KMS-11 (cell line): Measurements from ENCODE around the gene DAP3.
"Not testable (repeated sequence)": the region's sequence is repeated elsewhere in the genome, so short reads cannot be mapped to it uniquely, and the experiment has no call there.

Experiments
- H2AFZ ChIP-seq: fragments of 200-600 bp; sonication (generic); 2 replicates; pipeline ENCODE4 v1.6.1; 2016; ENCODE audit warnings: antibody characterized with exemption, mixed run types, low read depth
- H3K27ac ChIP-seq: fragments of 200-600 bp; sonication (generic); 2 replicates; pipeline ENCODE4 v1.6.1; 2016; ENCODE audit warnings: mild to moderate bottlenecking, mixed run types
- H3K27me3 ChIP-seq: fragments of 200-600 bp; sonication (generic); 2 replicates; pipeline ENCODE4 v1.6.1; 2017; ENCODE audit warnings: mild to moderate bottlenecking, low read depth, mixed run types, moderate library complexity; ENCODE audit not compliant: insufficient read depth
- H3K36me3 ChIP-seq: fragments of 200-600 bp; sonication (generic); 2 replicates; pipeline ENCODE4 v1.6.1; 2017; ENCODE audit warnings: mild to moderate bottlenecking, mixed run types; ENCODE audit not compliant: insufficient read depth
- H3K4me1 ChIP-seq: fragments of 200-600 bp; sonication (generic); 2 replicates; pipeline ENCODE4 v1.6.1; 2016; ENCODE audit warnings: mild to moderate bottlenecking, low read depth, mixed run types; ENCODE audit not compliant: poor library complexity, severe bottlenecking
- H3K4me2 ChIP-seq: fragments of 200-600 bp; sonication (generic); 2 replicates; pipeline ENCODE4 v1.7.0; 2016; ENCODE audit warnings: mild to moderate bottlenecking, mixed run types
- H3K4me3 ChIP-seq: fragments of 200-600 bp; sonication (generic); IDR thresholded peaks from 2 replicates; pipeline ENCODE4 v1.6.1; 2017; ENCODE audit warnings: low read depth, low read length, mixed read lengths; ENCODE audit not compliant: insufficient read depth
- H3K79me2 ChIP-seq: fragments of 200-600 bp; sonication (generic); 2 replicates; pipeline ENCODE4 v1.6.1; 2016; ENCODE audit warnings: low read depth, mixed run types; ENCODE audit not compliant: insufficient read depth
- H3K9ac ChIP-seq: fragments of 200-600 bp; sonication (generic); 2 replicates; pipeline ENCODE4 v1.6.1; 2016; ENCODE audit warnings: mild to moderate bottlenecking, mixed run types
- H4K20me1 ChIP-seq: fragments of 200-600 bp; sonication (generic); 2 replicates; pipeline ENCODE4 v1.6.1; 2016; ENCODE audit warnings: mild to moderate bottlenecking, mixed run types; ENCODE audit not compliant: insufficient read depth
- TF ChIP-seq, protein P1 (sequence below): fragments of 200-600 bp; sonication (generic); conservative IDR thresholded peaks from 2 replicates; pipeline ENCODE4 v1.6.1; 2017; ENCODE audit warnings: low read depth, mild to moderate bottlenecking, antibody characterized with exemption, low read length, moderate library complexity, mixed read lengths

Gene DAP3

GRCh38 chr1:155669233-155670162, 19.4 kb upstream of the DAP3 start:
- no peaks in the 10 kb centered on the region for H3K27me3 ChIP-seq
- H3K4me3 ChIP-seq: no peak overlapping the region
- H3K27ac ChIP-seq: no peak overlapping the region
- H3K9ac ChIP-seq: no peak overlapping the region
- no peaks in the 10 kb centered on the region for H3K4me1 ChIP-seq
- no peaks in the 10 kb centered on the region; the same call in 1 of the 2 replicates for H3K79me2 ChIP-seq
- H3K4me2 ChIP-seq: no peak overlapping the region
- no peaks in the 10 kb centered on the region for H4K20me1 ChIP-seq
- H3K36me3 ChIP-seq: peaks cover 63% of the 10 kb centered on the region; the same call in 1 of the 2 replicates
- H2AFZ ChIP-seq: no peak overlapping the region
- TF ChIP-seq, protein P1, sequence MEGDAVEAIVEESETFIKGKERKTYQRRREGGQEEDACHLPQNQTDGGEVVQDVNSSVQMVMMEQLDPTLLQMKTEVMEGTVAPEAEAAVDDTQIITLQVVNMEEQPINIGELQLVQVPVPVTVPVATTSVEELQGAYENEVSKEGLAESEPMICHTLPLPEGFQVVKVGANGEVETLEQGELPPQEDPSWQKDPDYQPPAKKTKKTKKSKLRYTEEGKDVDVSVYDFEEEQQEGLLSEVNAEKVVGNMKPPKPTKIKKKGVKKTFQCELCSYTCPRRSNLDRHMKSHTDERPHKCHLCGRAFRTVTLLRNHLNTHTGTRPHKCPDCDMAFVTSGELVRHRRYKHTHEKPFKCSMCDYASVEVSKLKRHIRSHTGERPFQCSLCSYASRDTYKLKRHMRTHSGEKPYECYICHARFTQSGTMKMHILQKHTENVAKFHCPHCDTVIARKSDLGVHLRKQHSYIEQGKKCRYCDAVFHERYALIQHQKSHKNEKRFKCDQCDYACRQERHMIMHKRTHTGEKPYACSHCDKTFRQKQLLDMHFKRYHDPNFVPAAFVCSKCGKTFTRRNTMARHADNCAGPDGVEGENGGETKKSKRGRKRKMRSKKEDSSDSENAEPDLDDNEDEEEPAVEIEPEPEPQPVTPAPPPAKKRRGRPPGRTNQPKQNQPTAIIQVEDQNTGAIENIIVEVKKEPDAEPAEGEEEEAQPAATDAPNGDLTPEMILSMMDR: no peak

DNA sequence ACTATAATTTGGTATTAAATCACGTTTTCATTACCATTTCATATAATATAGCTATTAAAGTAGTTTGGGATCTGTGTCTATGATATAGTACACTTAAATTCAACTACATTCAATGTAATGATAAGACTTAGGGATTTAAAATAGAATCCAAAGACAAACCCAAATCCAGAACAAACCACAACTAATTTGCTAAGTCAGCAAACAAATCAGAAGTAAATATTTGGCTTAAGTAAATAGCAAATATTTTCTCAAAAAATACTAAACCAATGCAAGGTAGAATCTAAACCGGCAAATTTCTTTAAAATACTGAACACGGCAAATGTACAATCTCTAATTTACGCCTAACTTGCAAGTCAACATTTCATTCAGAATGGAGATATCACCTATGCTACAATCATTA, 17.1 kb upstream of the DAP3 start:
- no peak overlapping the region for H3K9ac ChIP-seq
- no peaks in the 10 kb centered on the region for H3K4me1 ChIP-seq
- peaks cover 72% of the 10 kb centered on the region; the same call in 1 of the 2 replicates for H3K36me3 ChIP-seq
- H3K27me3 ChIP-seq: no peaks in the 10 kb centered on the region
- H3K4me3 ChIP-seq: no peak overlapping the region
- H3K27ac ChIP-seq: no peak overlapping the region
- no peak overlapping the region for H2AFZ ChIP-seq
- no peaks in the 10 kb centered on the region; the same call in 1 of the 2 replicates for H3K79me2 ChIP-seq
- no peaks in the 10 kb centered on the region for H4K20me1 ChIP-seq
- TF ChIP-seq, protein P1: no peak
- no peak overlapping the region for H3K4me2 ChIP-seq

GRCh38 chr1:155673003-155673402, 15.9 kb upstream of the DAP3 start:
- H2AFZ ChIP-seq: no peak overlapping the region
- H3K9ac ChIP-seq: no peak overlapping the region
- H3K4me2 ChIP-seq: no peak overlapping the region
- no peaks in the 10 kb centered on the region for H3K4me1 ChIP-seq
- no peaks in the 10 kb centered on the region for H4K20me1 ChIP-seq
- H3K4me3 ChIP-seq: no peak overlapping the region
- peaks cover 65% of the 10 kb centered on the region; the same call in 1 of the 2 replicates for H3K36me3 ChIP-seq
- H3K27me3 ChIP-seq: no peaks in the 10 kb centered on the region
- peaks cover 8% of the 10 kb centered on the region; the same call in 1 of the 2 replicates for H3K79me2 ChIP-seq
- no peak overlapping the region for H3K27ac ChIP-seq
- TF ChIP-seq, protein P1: no peak

- peaks cover 44% of the 10 kb centered on the region for H3K79me2 ChIP-seq
- H3K9ac ChIP-seq: no peak overlapping the region
- peaks cover 18% of the 10 kb centered on the region for H4K20me1 ChIP-seq
- no peak overlapping the region for H3K4me3 ChIP-seq
- H2AFZ ChIP-seq: no peak overlapping the region
- H3K4me1 ChIP-seq: peaks cover 13% of the 10 kb centered on the region
- TF ChIP-seq, protein P1: no peak
- no peak overlapping the region for H3K4me2 ChIP-seq
- peaks cover 48% of the 10 kb centered on the region; the same call in 1 of the 2 replicates for H3K36me3 ChIP-seq
- H3K27me3 ChIP-seq: no peaks in the 10 kb centered on the region
- H3K27ac ChIP-seq: no peak overlapping the region
Observed at GRCh38 chr1:155678027-155678426, 10.9 kb upstream of the DAP3 start.

GRCh38 chr1:155678992-155679391, 9.9 kb upstream of the DAP3 start:
- H3K9ac ChIP-seq, H3K27ac ChIP-seq, H3K27me3 ChIP-seq, H3K4me2 ChIP-seq, H2AFZ ChIP-seq, H3K4me3 ChIP-seq: not testable (repeated sequence)
- Histone ChIP-seq H3K4me1 (peaks cover 23% of the 10 kb centered on the region), H4K20me1 (peaks cover 27% of the 10 kb centered on the region), H3K36me3 (peaks cover 46% of the 10 kb centered on the region; the same call in 1 of the 2 replicates), H3K79me2 (peaks cover 54% of the 10 kb centered on the region)
